Midbrain (tissue), 1 donor: Measurements from ENCODE around the gene FBXL22.
"Not testable (repeated sequence)": the region's sequence is repeated elsewhere in the genome, so short reads cannot be mapped to it uniquely, and the experiment has no call there.

Experiments used
- DNase-seq: peaks from one replicate; lab custom pipeline; 2025; lab: John Stamatoyannopoulos, UW

Gene FBXL22

DNA sequence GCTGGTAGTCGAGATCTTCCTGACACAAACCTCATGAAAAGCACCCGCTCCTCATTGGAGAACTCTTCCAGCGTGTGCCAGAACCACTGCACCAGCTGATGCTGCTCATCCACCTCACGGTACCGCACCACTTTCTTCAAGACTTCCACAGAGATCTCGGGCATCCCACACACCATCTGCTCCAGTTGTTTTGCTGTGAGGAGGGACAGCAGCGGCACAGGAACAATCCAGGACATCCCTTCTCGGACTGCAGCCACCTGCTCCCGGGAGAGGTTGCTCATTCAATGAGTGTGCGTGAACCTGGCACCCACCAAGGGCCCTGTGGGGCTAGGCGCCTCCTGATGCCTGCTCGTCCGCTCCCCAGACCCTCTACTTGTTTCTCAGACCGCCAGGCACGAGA, 15.1 kb downstream of the FBXL22 start:
- no peak for DNase-seq

DNA sequence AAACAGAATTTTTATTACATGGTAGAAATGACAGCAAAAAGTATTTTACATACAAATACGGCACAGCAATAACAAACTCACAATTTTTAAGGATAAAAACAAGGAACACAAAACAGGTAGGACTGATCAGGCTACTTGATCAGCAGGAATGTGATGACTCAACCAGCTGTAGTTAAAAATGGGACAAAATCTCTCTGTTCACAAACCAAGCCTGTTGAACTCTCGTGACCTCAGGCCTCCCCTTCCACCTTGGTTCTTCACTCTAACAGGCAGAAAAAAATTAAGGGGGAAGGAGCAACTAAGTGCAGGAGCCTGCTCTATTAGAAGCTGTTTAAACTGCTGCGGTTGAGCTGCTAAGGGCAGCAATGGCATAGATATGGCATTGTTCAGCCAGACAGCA, 18.7 kb downstream of the FBXL22 start:
- no peak for DNase-seq

DNA sequence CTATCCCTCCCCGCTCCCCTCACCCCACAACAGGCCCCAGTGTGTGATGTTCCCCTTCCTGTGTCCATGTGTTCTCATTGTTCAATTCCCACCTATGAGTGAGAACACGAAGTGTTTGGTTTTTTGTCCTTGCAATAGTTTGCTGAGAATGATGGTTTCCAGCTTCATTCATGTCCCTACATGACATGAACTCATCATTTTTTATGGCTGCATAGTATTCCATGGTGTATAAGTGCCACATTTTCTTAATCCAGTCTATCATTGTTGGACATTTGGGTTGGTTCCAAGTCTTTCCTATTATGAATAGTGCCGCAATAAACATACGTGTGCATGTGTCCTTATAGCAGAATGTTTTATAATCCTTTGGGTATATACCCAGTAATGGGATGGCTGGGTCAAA, 20.0 kb downstream of the FBXL22 start:
- DNase-seq: not testable (repeated sequence)

DNA sequence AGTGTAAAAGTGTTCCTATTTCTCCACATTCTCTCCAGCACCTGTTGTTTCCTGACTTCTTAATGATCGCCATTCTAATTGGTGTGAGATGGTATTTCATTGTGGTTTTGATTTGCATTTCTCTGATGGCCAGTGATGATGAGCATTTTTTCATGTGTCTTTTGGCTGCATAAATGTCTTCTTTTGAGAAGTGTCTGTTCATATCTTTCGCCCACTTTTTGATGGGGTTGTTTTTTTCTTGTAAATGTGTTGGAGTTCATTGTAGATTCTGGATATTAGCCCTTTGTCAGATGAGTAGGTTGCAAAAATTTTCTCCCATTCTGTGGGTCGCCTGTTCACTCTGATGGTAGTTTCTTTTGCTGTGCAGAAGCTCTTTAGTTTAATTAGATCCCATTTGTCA, 20.4 kb downstream of the FBXL22 start:
- not testable (repeated sequence) for DNase-seq

DNA sequence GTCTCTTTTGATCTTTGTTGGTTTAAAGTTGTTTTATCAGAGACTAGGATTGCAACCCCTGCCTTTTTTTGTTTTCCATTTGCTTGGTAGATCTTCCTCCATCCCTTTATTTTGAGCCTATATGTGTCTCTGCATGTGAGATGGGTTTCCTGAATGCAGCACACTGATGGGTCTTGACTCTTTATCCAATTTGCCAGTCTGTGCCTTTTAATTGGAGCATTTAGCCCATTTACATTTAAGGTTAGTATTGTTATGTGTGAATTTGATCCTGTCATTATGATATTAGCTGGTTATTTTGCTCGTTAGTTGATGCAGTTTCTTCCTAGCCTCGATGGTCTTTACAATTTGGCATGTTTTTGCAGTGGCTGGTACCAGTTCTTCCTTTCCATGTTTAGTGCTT, 23.6 kb downstream of the FBXL22 start:
- DNase-seq: not testable (repeated sequence)

DNA sequence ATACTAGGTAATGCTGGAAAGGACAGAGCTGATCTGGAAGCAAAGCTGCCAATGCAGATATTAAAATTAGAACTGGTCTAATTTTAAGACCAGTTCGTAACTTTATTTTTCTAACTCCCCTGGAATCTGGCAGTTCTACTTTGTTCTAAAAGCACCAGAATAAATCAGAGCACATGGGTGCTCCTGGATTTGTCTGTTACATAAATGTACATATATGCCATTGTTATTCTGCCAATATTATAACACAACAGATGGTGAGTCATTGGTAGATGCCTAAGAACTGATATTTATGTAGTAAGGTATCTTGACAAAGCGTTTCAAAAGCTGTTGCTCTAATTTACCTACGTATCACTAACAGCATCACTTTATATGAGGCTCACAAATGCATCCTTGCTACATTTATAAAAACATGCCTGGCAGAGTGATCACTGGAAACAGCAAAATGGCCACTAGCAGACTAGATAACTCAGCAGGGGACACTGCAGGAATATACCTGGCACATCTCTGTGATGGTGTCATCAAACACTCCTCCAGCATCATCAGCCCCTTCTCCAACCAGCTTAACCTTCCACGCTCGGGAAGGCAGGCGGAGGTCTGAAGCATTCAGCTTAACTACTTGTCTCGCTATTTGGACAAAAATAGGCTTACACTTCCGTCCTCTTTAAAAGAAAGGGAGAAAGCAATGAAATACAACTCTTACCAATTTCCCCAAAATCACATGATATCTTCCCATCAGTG, 26.2 kb downstream of the FBXL22 start:
- no peak for DNase-seq

DNA sequence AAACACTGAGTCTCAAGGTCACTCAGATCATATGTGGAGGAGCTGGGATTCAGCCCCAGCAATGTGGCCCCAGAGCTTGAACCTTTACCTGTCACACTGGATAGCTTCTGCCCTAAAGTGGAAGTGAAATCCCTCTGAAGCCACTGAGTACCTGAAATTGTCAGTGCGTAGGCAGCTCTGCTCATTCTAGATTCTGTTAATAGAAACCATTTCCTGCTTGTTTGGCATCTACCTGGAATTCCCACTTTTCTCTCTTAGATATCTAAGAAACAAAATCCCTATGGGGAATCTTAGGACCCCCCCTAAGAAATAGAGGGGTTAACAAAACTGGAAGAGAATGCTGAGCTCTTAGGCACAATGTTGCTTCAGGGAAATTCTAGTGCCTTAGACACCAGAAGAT, 29.8 kb downstream of the FBXL22 start:
- DNase-seq: no peak

DNA sequence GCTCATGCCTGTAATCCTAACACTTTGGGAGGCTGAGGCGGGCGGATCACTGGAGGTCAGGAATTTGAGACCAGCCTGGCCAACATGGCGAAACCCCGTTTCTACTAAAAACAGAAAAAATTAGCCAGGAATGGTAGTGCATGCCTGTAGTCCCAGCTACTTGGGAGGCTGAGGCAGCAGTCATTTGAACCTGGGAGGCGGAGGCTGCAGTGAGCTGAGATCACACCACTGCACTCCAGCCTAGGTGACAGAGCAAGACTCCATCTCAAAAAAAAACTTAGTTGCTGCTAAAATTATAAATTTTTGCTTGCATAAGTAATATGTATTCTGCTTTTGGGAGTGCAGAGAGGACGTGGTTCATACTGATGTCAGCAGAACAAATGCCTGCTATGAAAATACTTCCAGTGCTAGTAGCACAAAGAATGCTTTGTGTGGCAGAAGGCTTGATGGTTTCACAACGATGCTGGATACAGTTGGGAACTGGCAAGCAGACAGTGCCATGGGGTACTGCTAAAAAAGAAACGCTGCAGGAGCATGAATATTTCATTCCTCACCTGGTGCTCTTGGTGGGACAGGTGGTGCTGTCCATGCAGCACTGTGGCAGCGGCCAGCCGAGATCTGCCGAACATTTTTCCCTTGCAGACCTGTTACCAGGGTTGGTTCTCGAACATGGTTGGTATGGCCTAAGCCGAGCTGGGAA, 31.1 kb downstream of the FBXL22 start:
- peak; percentile 77 for DNase-seq

DNA sequence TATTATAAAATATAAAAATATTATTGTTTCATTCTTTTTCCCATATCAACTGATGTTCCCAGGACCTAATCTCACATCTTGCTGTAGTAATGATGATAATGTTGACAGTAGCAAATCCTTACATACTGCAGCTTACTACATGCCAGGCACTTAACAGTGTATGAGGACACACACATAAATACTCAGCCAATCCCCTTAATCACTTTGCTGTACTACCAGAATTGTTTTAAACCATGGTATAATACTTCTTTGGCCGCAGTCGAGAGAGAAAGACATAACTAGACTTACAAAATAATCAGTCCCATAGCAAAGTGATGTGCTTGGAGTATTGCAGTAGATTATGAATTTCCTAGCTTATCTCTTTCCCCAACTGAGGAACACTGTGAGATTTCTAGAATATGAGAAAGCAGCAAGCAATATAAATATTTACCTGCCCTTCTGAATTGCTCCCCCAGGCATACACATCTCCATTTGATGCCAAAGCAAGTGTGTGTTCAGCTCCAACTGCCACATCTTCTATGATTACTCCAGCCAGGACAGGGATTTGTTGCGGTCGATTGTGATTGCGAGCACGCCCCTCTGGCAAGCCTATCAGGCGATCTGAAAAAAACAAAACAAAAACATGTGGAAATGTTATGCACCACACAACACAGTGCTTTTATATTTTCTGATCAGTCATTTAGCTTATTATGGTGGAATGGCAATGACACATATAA, 33.0 kb downstream of the FBXL22 start:
- no peak for DNase-seq

DNA sequence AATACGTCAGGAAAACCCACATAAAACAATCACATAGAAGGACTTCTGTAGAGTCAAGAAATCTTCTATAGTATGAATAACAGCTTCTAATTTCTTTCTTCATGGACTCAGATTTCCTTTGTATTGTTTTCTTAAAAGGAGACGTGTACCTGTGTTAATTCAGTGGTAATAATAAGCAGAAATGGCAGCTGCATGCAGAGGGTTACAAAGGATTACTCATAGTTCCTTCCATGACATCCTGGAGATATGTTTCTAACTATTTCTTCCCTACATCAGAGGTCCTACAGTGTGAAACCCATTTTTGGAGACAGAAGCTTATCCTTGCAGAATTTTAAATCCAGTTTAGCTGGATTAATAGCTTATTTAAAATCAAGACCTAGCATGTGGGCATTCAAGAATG, 36.1 kb downstream of the FBXL22 start:
- DNase-seq: no peak

DNA sequence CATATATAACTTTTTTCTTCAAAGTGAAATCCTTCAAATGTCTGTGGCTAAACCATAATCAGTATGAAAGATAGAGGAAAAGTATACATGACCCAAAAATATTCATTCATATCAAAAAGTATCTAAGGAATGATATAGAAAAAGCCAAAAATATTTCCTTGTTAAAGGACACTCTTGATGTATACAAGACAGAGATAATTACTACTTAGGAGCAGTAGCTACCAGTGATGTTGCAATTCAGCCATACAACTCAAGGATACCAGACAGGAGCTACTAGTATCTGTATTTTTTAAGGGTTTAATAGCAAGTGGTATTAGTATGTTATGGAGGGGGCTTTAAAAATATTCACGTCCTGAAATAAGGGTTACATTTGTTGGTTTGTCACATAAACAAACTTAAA, 37.0 kb downstream of the FBXL22 start:
- no peak for DNase-seq

DNA sequence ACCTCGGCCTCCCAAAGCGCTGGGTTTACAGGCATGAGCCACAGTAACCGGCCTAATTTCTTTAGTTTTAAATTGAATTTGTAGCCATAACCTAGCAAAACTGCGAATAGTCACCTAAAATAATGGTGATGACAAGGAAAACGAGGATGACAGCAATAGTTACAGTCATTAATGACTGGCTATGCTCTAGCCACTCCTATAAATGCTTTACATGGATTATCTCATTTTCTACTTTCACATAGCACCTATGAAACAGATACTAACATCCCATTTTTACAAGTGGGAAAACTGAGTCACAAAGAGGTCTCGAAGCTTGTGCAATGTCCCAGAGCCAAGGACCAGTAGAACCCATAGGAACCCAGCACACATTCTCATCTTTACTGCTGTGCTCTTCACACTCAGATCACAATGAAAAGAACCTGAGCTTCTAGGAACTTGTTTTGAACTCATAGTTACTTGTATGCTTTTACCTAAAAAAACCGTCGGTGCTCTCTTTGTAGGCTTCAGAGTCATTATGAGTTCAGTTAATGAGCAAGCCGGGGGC, 39.4 kb downstream of the FBXL22 start:
- DNase-seq: no peak

DNA sequence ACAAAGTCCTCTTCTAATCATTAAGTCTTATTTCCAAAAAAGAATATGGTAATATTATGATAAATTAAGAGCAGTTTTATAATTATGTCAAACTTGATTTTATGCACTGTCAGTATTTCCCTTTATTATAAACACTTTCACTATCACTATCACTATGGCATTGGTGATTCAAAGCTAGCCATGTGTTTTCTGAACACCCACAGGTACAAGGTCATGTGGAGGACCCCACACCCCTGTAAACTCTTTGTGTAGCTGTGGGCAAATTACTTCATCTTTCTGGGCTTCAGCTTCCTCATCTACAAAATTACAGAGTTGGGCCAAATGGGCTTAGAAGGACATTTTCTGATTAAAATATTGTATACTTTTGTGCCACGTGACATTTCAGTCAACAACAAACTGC, 41.7 kb downstream of the FBXL22 start:
- no peak for DNase-seq

DNA sequence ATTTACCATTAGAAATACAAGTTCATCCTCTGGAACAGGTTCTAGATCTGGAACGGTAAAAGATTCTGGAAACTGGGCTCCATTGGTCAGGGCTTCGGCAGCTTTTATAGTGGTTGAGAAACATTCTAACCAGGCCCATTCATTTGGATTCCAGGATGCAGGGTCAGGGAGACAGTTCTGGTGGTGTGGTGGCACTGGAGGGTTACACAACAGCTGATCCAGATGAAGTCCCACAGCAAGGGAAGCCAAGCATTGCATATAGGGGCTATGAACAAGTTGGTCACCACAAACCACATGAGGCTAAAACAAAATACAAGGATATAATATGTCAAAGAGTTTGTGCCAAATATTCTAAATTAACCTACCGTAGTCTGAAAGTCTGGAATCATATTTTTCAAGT, 43.0 kb downstream of the FBXL22 start:
- DNase-seq: no peak
